H1 (cell line): ENCODE results near the gene CRELD1.

Experiments
- ATF2 ChIP-seq: IDR thresholded peaks from 2 replicates; pipeline ENCODE4 v1.6.1; 2012; ENCODE audit warnings: low read length, inconsistent platforms
- CHD2 ChIP-seq: IDR thresholded peaks from 2 replicates; pipeline ENCODE4 v1.6.1; 2012; ENCODE audit warnings: low read length, improper control_type of control experiment
- CTCF ChIP-seq, 3 experiments: IDR thresholded peaks; 1 replicate in 2 of 3; 2 replicates in 1 of 3; pipeline versions ENCODE4 v1.5.1 to v1.6.1; 2011; ENCODE audit warnings: low read length in 3 of 3, mild to moderate bottlenecking in 3 of 3, inconsistent platforms in 2 of 3, low read depth in 1 of 3, moderate library complexity in 1 of 3; ENCODE audit not compliant: insufficient read depth in 1 of 3; ENCODE audit errors: control extremely low read depth in 1 of 3
- E2F6 ChIP-seq: IDR thresholded peaks from 2 replicates; pipeline ENCODE4 v1.6.1; 2012; ENCODE audit warnings: inconsistent platforms
- EP300 ChIP-seq, 2 experiments: IDR thresholded peaks; 1 replicate in 1 of 2; 2 replicates in 1 of 2; pipeline ENCODE4 v1.6.1; 2011 to 2012; ENCODE audit warnings: low read depth in 2 of 2, low read length in 2 of 2, mild to moderate bottlenecking in 2 of 2, borderline replicate concordance in 1 of 2, inconsistent platforms in 1 of 2, moderate library complexity in 1 of 2
- JUND ChIP-seq: IDR thresholded peaks from 2 replicates; pipeline ENCODE4 v1.6.1; 2011; ENCODE audit warnings: mild to moderate bottlenecking, improper control_type of control experiment, low read length
- KDM1A ChIP-seq: fragments of 200-600, 300-600 bp; sonication (generic); IDR thresholded peaks from 2 replicates; pipeline ENCODE4 v1.7.1; 2016; ENCODE audit warnings: mild to moderate bottlenecking, low read length, borderline replicate concordance
- MAX ChIP-seq: IDR thresholded peaks from 2 replicates; pipeline ENCODE4 v1.6.1; 2012; ENCODE audit warnings: inconsistent platforms
- POLR2A ChIP-seq, 2 experiments: IDR thresholded peaks; 1 replicate in 1 of 2; 2 replicates in 1 of 2; pipeline ENCODE4 v1.6.1; 2011; ENCODE audit warnings: low read depth in 2 of 2, low read length in 2 of 2, mild to moderate bottlenecking in 2 of 2; ENCODE audit errors: control extremely low read depth in 1 of 2
- RAD21 ChIP-seq, 2 experiments: IDR thresholded peaks in 1 of 2; conservative IDR thresholded peaks in 1 of 2; 2 replicates each; pipeline ENCODE4 v1.6.1; 2011; ENCODE audit warnings: low read depth in 2 of 2, low read length in 2 of 2, improper control_type of control experiment in 1 of 2, inconsistent platforms in 1 of 2, mild to moderate bottlenecking in 1 of 2, moderate library complexity in 1 of 2
- TEAD4 ChIP-seq: IDR thresholded peaks from 2 replicates; pipeline ENCODE4 v1.6.1; 2012; ENCODE audit warnings: low read depth, low read length, inconsistent platforms, mixed read lengths

- TF ChIP-seq ATF2 (no peak), EP300 (IDR thresholded peaks at IDR 0.05; ENCODE audit: borderline replicate concordance in 1 of 2, low read depth in 2 of 2, low read length in 2 of 2) (no peak), CHD2 (no peak), CTCF (IDR thresholded peaks at IDR 0.05; ENCODE audit: control extremely low read depth in 1 of 3, insufficient read depth in 1 of 3, low read depth in 1 of 3, low read length in 3 of 3) (no peak), KDM1A (no peak), POLR2A (IDR thresholded peaks at IDR 0.05; ENCODE audit: control extremely low read depth in 1 of 2, low read depth in 2 of 2, low read length in 2 of 2) (no peak), JUND (no peak), MAX (no peak), RAD21 (IDR thresholded peaks at IDR 0.05 in 1 of 2, conservative IDR thresholded peaks at IDR 0.05 in 1 of 2; ENCODE audit: low read depth in 2 of 2, low read length in 2 of 2) (no peak), TEAD4 (no peak), E2F6 (no peak)
Measured at GRCh38 chr3:9969632-9970019, 36.0 kb downstream of the CRELD1 start.
